Measurements from ENCODE around the gene MRTFA.
A peak's percentile ranks its signal among the peaks of the same experiment; 100 is the strongest.

The MRTFA gene

GRCh38 chr22:40642316-40642715, 5.8 kb upstream of the MRTFA start:
- no peak overlapping the region for H3K9ac ChIP-seq (ENCODE audit: low read depth in 1 of 2, low read length in 2 of 2)
- H3K4me1 ChIP-seq (ENCODE audit: control insufficient read depth in 1 of 2, insufficient read depth in 2 of 2, low read length in 2 of 2), result peaks cover 7 to 14% of the 10 kb centered on the region in 2 donors
- H3K9me3 ChIP-seq (ENCODE audit: control insufficient read depth in 1 of 2, low read length in 2 of 2), result no peaks in the 10 kb centered on the region
- no peaks in the 10 kb centered on the region for H3K36me3 ChIP-seq (ENCODE audit: control insufficient read depth in 1 of 2, insufficient read depth in 2 of 2, low read length in 2 of 2)
- H3K27ac ChIP-seq (ENCODE audit: low read depth, low read length), result no peak overlapping the region
- H3K27me3 ChIP-seq (ENCODE audit: control insufficient read depth in 1 of 2, insufficient read depth in 2 of 2, low read length in 2 of 2), result no peaks in the 10 kb centered on the region
- H3K4me3 ChIP-seq (ENCODE audit: low read depth in 1 of 2, low read length in 2 of 2), result no peak overlapping the region

DNA sequence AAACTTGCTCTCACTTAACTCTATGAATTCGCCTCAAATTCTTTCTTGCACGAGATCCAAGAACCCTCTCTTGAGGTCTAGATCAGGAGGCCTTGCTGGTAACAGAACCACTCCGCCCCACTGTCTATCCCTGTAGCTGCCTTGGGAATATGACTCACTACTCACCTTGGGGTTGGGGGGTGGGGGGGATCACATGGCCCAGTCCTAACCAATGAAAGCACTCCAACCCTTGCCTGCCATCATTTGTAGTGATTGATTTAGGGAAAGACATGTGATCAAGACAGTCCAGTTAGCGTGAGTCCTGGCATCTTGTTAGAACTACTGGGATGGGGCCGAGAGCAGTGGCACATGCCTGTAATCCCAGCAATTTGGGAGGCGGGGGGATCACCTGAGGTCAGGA, 4.8 kb upstream of the MRTFA start:
- no peaks in the 10 kb centered on the region for H3K36me3 ChIP-seq (ENCODE audit: control insufficient read depth in 1 of 2, insufficient read depth in 2 of 2, low read length in 2 of 2)
- peaks cover 7 to 15% of the 10 kb centered on the region in 2 donors for H3K4me1 ChIP-seq (ENCODE audit: control insufficient read depth in 1 of 2, insufficient read depth in 2 of 2, low read length in 2 of 2)
- no peak overlapping the region for H3K4me3 ChIP-seq (ENCODE audit: low read depth in 1 of 2, low read length in 2 of 2)
- no peaks in the 10 kb centered on the region for H3K27me3 ChIP-seq (ENCODE audit: control insufficient read depth in 1 of 2, insufficient read depth in 2 of 2, low read length in 2 of 2)
- no peak overlapping the region for H3K27ac ChIP-seq (ENCODE audit: low read depth, low read length)
- H3K9ac ChIP-seq (ENCODE audit: low read depth in 1 of 2, low read length in 2 of 2), result no peak overlapping the region
- H3K9me3 ChIP-seq (ENCODE audit: control insufficient read depth in 1 of 2, low read length in 2 of 2), result no peaks in the 10 kb centered on the region

GRCh38 chr22:40638261-40638660, 1.7 kb upstream of the MRTFA start:
- Histone ChIP-seq H3K27me3 (ENCODE audit: control insufficient read depth in 1 of 2, insufficient read depth in 2 of 2, low read length in 2 of 2) (no peaks in the 10 kb centered on the region), H3K36me3 (ENCODE audit: control insufficient read depth in 1 of 2, insufficient read depth in 2 of 2, low read length in 2 of 2) (no peaks in the 10 kb centered on the region), H3K9me3 (ENCODE audit: control insufficient read depth in 1 of 2, low read length in 2 of 2) (no peaks in the 10 kb centered on the region), H3K27ac (ENCODE audit: low read depth, low read length) (no peak overlapping the region), H3K4me1 (ENCODE audit: control insufficient read depth in 1 of 2, insufficient read depth in 2 of 2, low read length in 2 of 2) (peaks cover 23 to 29% of the 10 kb centered on the region in 2 donors), H3K9ac (ENCODE audit: low read depth in 1 of 2, low read length in 2 of 2) (no peak overlapping the region), H3K4me3 (ENCODE audit: low read depth in 1 of 2, low read length in 2 of 2) (no peak overlapping the region)

DNA sequence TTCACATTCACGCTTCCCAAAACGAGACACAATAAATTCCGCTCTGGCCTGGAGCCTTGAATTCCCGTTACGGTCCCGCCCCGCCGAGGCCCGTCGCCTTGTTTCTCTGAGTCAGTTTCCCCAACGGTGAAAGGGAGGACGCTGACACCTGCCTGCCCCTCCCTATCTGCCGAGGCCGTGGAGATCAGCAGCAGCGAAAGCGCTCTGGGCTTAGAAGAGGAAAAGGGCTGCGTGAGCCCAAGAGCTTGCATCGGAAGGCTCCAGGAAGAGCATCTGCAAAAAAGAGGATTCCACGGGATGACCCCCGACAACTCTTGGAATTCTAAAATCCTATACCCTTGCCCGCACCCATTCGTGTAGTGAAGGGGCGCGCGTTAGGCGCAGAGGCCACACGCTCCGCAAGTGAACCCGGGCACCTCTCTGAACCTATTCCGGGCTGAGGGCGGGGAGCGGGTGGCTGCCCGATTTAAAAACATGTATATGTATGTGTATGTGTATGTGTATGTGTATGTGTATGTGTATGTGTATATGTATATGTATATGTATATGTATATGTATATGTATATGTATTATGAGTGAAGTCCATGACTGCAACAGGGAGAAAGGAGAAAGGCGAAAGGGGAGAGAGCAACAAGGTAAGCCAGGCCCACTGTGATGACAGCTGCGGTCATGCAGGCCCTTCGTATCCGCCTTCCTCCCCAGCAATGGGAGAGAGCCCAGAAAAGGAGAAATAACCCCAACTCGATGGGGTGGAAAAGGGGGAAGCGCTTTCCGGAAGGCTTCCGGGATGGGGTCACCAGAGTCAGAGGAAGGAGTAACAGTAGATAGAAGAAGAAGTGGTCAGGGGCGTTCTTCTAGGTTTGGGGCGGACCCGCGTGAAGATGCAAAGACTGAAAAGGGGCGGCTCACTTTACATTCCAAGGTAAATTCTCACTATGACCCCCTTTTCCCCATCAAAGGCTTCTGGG, 948 bp upstream of the MRTFA start:
- H3K4me3 ChIP-seq (ENCODE audit: low read depth in 1 of 2, low read length in 2 of 2), result peak overlapping the region; percentile 94
- H3K9ac ChIP-seq (ENCODE audit: low read depth in 1 of 2, low read length in 2 of 2), result peak overlapping the region; percentile 94 to 99
- H3K36me3 ChIP-seq (ENCODE audit: control insufficient read depth in 1 of 2, insufficient read depth in 2 of 2, low read length in 2 of 2), result no peaks in the 10 kb centered on the region
- H3K4me1 ChIP-seq (ENCODE audit: control insufficient read depth in 1 of 2, insufficient read depth in 2 of 2, low read length in 2 of 2), result peaks cover 23 to 29% of the 10 kb centered on the region in 2 donors
- no peaks in the 10 kb centered on the region for H3K27me3 ChIP-seq (ENCODE audit: control insufficient read depth in 1 of 2, insufficient read depth in 2 of 2, low read length in 2 of 2)
- peak overlapping the region; percentile 72 for H3K27ac ChIP-seq (ENCODE audit: low read depth, low read length)
- H3K9me3 ChIP-seq (ENCODE audit: control insufficient read depth in 1 of 2, low read length in 2 of 2), result no peaks in the 10 kb centered on the region

GRCh38 chr22:40635940-40636379, 559 bp downstream of the MRTFA start:
- Histone ChIP-seq H3K4me3 (ENCODE audit: low read depth in 1 of 2, low read length in 2 of 2) (peak overlapping the region; percentile 88 to 90), H3K27me3 (ENCODE audit: control insufficient read depth in 1 of 2, insufficient read depth in 2 of 2, low read length in 2 of 2) (no peaks in the 10 kb centered on the region), H3K4me1 (ENCODE audit: control insufficient read depth in 1 of 2, insufficient read depth in 2 of 2, low read length in 2 of 2) (peaks cover 23 to 29% of the 10 kb centered on the region in 2 donors), H3K27ac (ENCODE audit: low read depth, low read length) (peak overlapping the region; percentile 95), H3K9me3 (ENCODE audit: control insufficient read depth in 1 of 2, low read length in 2 of 2) (no peaks in the 10 kb centered on the region), H3K36me3 (ENCODE audit: control insufficient read depth in 1 of 2, insufficient read depth in 2 of 2, low read length in 2 of 2) (no peaks in the 10 kb centered on the region), H3K9ac (ENCODE audit: low read depth in 1 of 2, low read length in 2 of 2) (peak overlapping the region; percentile 76 to 99)

DNA sequence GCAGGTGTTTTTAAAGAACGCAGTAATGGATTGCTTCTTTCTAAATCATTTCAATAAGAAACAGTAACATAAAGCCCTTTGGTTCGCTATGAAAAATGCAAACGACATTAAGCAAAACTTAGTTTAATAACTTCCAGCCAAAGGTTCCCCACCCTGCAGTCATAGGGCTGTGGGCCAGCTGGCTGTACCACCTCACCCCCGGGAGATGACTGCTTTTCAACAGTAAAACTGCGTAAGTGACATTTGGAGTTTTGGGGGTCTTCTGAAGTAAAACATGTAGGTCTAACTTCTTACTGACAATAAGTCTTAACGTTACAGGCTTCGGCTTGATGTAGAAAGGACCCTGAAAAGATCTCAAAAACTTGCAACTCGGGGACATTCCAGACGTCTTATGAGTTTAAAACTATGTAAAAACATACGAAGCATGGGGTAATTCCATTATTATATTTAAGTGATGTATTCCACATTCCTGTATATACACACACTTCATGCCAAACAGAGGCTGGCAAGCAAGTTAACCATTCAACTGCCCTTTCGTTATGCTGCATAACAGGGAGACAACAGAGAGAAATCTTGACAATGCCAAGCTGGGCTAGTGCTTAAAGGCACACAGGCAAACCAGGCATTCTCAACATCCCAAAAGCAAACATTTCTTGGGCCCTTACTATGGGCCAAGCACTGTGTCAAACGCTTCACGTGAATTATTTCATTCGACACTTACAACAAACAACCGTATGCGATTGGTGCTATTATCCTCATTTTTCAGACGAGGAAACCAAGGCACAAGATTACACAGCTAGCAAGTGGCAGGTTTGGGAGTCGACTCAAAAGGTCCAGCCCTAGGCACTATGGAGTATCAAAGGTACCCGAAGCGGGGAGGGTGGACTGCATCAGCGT, 1.2 kb downstream of the MRTFA start:
- Histone ChIP-seq H3K4me1 (ENCODE audit: control insufficient read depth in 1 of 2, insufficient read depth in 2 of 2, low read length in 2 of 2) (peaks cover 23 to 29% of the 10 kb centered on the region in 2 donors), H3K36me3 (ENCODE audit: control insufficient read depth in 1 of 2, insufficient read depth in 2 of 2, low read length in 2 of 2) (no peaks in the 10 kb centered on the region), H3K9ac (ENCODE audit: low read depth in 1 of 2, low read length in 2 of 2) (peak overlapping the region; percentile 76 to 99), H3K27ac (ENCODE audit: low read depth, low read length) (no peak overlapping the region), H3K27me3 (ENCODE audit: control insufficient read depth in 1 of 2, insufficient read depth in 2 of 2, low read length in 2 of 2) (no peaks in the 10 kb centered on the region), H3K9me3 (ENCODE audit: control insufficient read depth in 1 of 2, low read length in 2 of 2) (no peaks in the 10 kb centered on the region), H3K4me3 (ENCODE audit: low read depth in 1 of 2, low read length in 2 of 2) (peak overlapping the region; percentile 88 to 90)

GRCh38 chr22:40634119-40634903, 2.2 kb downstream of the MRTFA start:
- no peak overlapping the region for H3K27ac ChIP-seq (ENCODE audit: low read depth, low read length)

DNA sequence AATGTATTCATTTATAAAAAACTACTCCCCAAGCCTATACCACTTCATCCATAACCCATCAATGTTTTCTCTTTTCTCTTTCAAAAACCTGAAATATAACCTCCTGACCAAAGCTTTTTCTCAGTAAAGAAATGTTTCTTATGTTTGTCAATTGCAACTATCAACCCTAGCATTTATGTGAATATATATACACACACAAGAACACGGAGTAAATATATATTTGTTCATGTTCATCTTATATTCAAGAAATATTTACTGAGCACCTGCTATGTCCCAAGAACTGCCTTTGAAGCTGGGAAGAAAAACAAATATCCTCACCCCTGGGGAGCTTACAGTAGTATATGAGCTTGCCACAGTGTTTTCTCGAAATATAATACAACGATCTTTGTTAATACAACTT, 3.5 kb downstream of the MRTFA start:
- Histone ChIP-seq H3K9me3 (ENCODE audit: control insufficient read depth in 1 of 2, low read length in 2 of 2) (no peaks in the 10 kb centered on the region), H3K4me3 (ENCODE audit: low read depth in 1 of 2, low read length in 2 of 2) (no peak overlapping the region), H3K9ac (ENCODE audit: low read depth in 1 of 2, low read length in 2 of 2) (no peak overlapping the region), H3K4me1 (ENCODE audit: control insufficient read depth in 1 of 2, insufficient read depth in 2 of 2, low read length in 2 of 2) (peaks cover 23 to 34% of the 10 kb centered on the region in 2 donors), H3K27ac (ENCODE audit: low read depth, low read length) (no peak overlapping the region), H3K36me3 (ENCODE audit: control insufficient read depth in 1 of 2, insufficient read depth in 2 of 2, low read length in 2 of 2) (no peaks in the 10 kb centered on the region), H3K27me3 (ENCODE audit: control insufficient read depth in 1 of 2, insufficient read depth in 2 of 2, low read length in 2 of 2) (no peaks in the 10 kb centered on the region)

More at GRCh38 chr22:40634119-40634903, 2.2 kb downstream of the MRTFA start:
- no peaks in the 10 kb centered on the region for H3K36me3 ChIP-seq (ENCODE audit: control insufficient read depth in 1 of 2, insufficient read depth in 2 of 2, low read length in 2 of 2)
- no peaks in the 10 kb centered on the region for H3K27me3 ChIP-seq (ENCODE audit: control insufficient read depth in 1 of 2, insufficient read depth in 2 of 2, low read length in 2 of 2)
- H3K4me1 ChIP-seq (ENCODE audit: control insufficient read depth in 1 of 2, insufficient read depth in 2 of 2, low read length in 2 of 2), result peaks cover 23 to 29% of the 10 kb centered on the region in 2 donors
- peak overlapping the region in 1 of 2 donors; percentile 99 for H3K9ac ChIP-seq (ENCODE audit: low read depth in 1 of 2, low read length in 2 of 2)
- no peaks in the 10 kb centered on the region for H3K9me3 ChIP-seq (ENCODE audit: control insufficient read depth in 1 of 2, low read length in 2 of 2)
- H3K4me3 ChIP-seq (ENCODE audit: low read depth in 1 of 2, low read length in 2 of 2), result peak overlapping the region in 1 of 2 donors; percentile 90

DNA sequence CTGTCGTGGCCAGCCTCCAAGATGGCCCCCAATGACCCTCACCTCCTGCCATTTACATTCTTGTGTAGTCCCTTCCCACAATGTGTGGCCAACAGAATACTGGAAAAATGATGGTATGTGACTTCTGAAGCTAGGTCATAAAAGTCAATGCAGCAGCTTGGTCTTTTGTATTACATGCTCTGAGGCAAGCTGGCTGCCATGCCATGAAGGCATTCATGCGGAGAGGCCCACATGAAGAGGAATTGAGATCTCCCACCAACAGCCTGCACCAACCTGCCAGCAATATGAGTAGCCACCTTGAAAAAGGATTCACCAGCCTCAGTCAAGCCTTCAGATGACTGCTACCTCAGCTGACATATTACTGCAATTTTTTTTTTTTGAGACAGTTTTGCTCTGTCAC, 4.6 kb downstream of the MRTFA start:
- no peak overlapping the region for H3K27ac ChIP-seq (ENCODE audit: low read depth, low read length)
- H3K4me1 ChIP-seq (ENCODE audit: control insufficient read depth in 1 of 2, insufficient read depth in 2 of 2, low read length in 2 of 2), result peaks cover 16 to 31% of the 10 kb centered on the region in 2 donors
- no peaks in the 10 kb centered on the region for H3K27me3 ChIP-seq (ENCODE audit: control insufficient read depth in 1 of 2, insufficient read depth in 2 of 2, low read length in 2 of 2)
- H3K4me3 ChIP-seq (ENCODE audit: low read depth in 1 of 2, low read length in 2 of 2), result no peak overlapping the region
- H3K36me3 ChIP-seq (ENCODE audit: control insufficient read depth in 1 of 2, insufficient read depth in 2 of 2, low read length in 2 of 2), result no peaks in the 10 kb centered on the region
- no peaks in the 10 kb centered on the region for H3K9me3 ChIP-seq (ENCODE audit: control insufficient read depth in 1 of 2, low read length in 2 of 2)
- H3K9ac ChIP-seq (ENCODE audit: low read depth in 1 of 2, low read length in 2 of 2), result no peak overlapping the region
